GM12878 (cell line): ENCODE results near the gene KLK12. TPM values are rescaled to one million over a fixed set of nuclear protein-coding genes. Genes with fewer than 3 reads are reported as not detected.

Source experiments
- ATAC-seq: fragments of 200-7000 bp; cut with Tn5 transposase; 3 replicates; pipeline ENCODE4 v1.9.1; 2020; ENCODE audit warnings: mild to moderate bottlenecking, moderate library complexity
- BruUV-seq: library from RNA; stranded (reverse); fragments of 400-500 nt; replicated peaks from 2 replicates; lab custom pipeline; 2021; lab: Mats Ljungman, UMichigan
- CTCF ChIA-PET: fragments of 300-600 bp; sonication (Branson Sonifier 250); formaldehyde crosslinking; extraction: SDS; loops from one replicate; lab custom pipeline; 2021; ENCODE audit warnings: inconsistent platforms; lab: Yijun Ruan, JAX
- POLR2A ChIA-PET: fragments of 350-600 bp; formaldehyde crosslinking; extraction: SDS; loops from one replicate; lab custom pipeline; 2021; ENCODE audit warnings: inconsistent platforms; lab: Charles Lee
- RAD21 ChIA-PET: fragments of 300-600 bp; sonication (Branson Sonifier 250); formaldehyde crosslinking; loops from one replicate; lab custom pipeline; 2023; ENCODE audit warnings: antibody characterized with exemption; ENCODE audit not compliant: unreplicated experiment; lab: Charles Lee
- SMC1A ChIA-PET: fragments of 300-600 bp; sonication (Branson Sonifier 250); formaldehyde crosslinking; loops from one replicate; lab custom pipeline; 2023; ENCODE audit not compliant: unreplicated experiment, uncharacterized antibody; lab: Charles Lee
- DNase-seq: peaks from one replicate; pipeline ENCODE4 v3.0.0-alpha.2; 2011; ENCODE audit warnings: low read depth, low spot score
- FAIRE-seq: peaks from 3 replicates; lab custom pipeline; 2011; peaks lifted over from hg19 to GRCh38; lab: Jason Lieb, UNC
- H2AFZ ChIP-seq: 2 replicates; pipeline ENCODE4 v1.6.0; 2011; ENCODE audit warnings: low read depth, low read length, control low read depth; ENCODE audit not compliant: control insufficient read depth
- H3K27ac ChIP-seq: 2 replicates; pipeline ENCODE4 v1.5.1; 2011; ENCODE audit warnings: control low read depth; ENCODE audit not compliant: control insufficient read depth, insufficient read depth
- H3K27me3 ChIP-seq, 2 experiments: replicated peaks in 1 of 2; 2 replicates each; pipeline versions ENCODE4 v1.6.0 to v1.6.1; 2011; ENCODE audit warnings: low read length in 1 of 2; ENCODE audit not compliant: control insufficient read depth in 2 of 2, insufficient read depth in 2 of 2
- H3K36me3 ChIP-seq, 2 experiments: 2 replicates each; pipeline ENCODE4 v1.5.1; 2011; ENCODE audit warnings: low read length in 1 of 2; ENCODE audit not compliant: control insufficient read depth in 2 of 2, insufficient read depth in 2 of 2
- H3K4me1 ChIP-seq: 2 replicates; pipeline ENCODE4 v1.6.1; 2011; ENCODE audit warnings: mild to moderate bottlenecking, low read length, moderate library complexity, mixed read lengths; ENCODE audit not compliant: control insufficient read depth, insufficient read depth
- H3K4me2 ChIP-seq: 2 replicates; pipeline ENCODE4 v1.6.0; 2011; ENCODE audit warnings: control low read depth; ENCODE audit not compliant: control insufficient read depth, insufficient read depth
- H3K4me3 ChIP-seq: fragments of 200-600 bp; sonication (generic); 2 replicates; pipeline ENCODE4 v1.5.1; 2016
- H3K79me2 ChIP-seq: 2 replicates; pipeline ENCODE4 v1.6.0; 2011; ENCODE audit warnings: low read length; ENCODE audit not compliant: control insufficient read depth, insufficient read depth
- H3K9ac ChIP-seq: 2 replicates; pipeline ENCODE4 v1.8.0; 2011; ENCODE audit warnings: low read length, control low read depth, mixed read lengths; ENCODE audit not compliant: control insufficient read depth, insufficient read depth
- H3K9me3 ChIP-seq: replicated peaks from 3 replicates; pipeline ENCODE4 v1.5.1; 2011; ENCODE audit warnings: mild to moderate bottlenecking, low read length; ENCODE audit not compliant: control insufficient read depth, insufficient read depth
- H4K20me1 ChIP-seq: 2 replicates; pipeline ENCODE4 v1.6.0; 2011; ENCODE audit not compliant: control insufficient read depth, insufficient read depth
- MEF2A ChIP-seq: IDR thresholded peaks from 2 replicates; pipeline ENCODE4 v1.6.1; 2011; ENCODE audit warnings: low read depth, mild to moderate bottlenecking, low read length, moderate library complexity; ENCODE audit not compliant: insufficient read depth
- POLR2AphosphoS2 ChIP-seq: IDR thresholded peaks from 2 replicates; pipeline ENCODE4 v1.6.1; 2011; ENCODE audit warnings: low read depth, mild to moderate bottlenecking, low read length, improper control_type of control experiment, moderate library complexity
- RCOR1 ChIP-seq: conservative IDR thresholded peaks from 2 replicates; pipeline ENCODE4 v1.6.1; 2012; ENCODE audit warnings: low read depth, low read length, improper control_type of control experiment
- ZNF274 ChIP-seq: IDR thresholded peaks from one replicate; pipeline ENCODE4 v1.8.0; 2011; ENCODE audit not compliant: insufficient read length, insufficient read depth
- WGBS: methylation state at CpG from one replicate; pipeline ENCODE4 v1.1.6; 2016; ENCODE audit warnings: low lambda C conversion rate; ENCODE audit not compliant: insufficient replicate concordance, insufficient coverage; ENCODE audit errors: missing lambda C conversion rate; 5-methylcytosine and 5-hydroxymethylcytosine counted together
- in situ Hi-C: fragments of 300-500 bp; cut with MboI; formaldehyde crosslinking; loops from 9 replicates; pipeline ENCODE4 v1.14.3; 2018; ENCODE audit warnings: mixed read lengths
- intact Hi-C: fragments of 100-400 bp; cut with micrococcal nuclease; formaldehyde crosslinking; loops from one replicate; pipeline ENCODE4 v1.14.2; 2022; ENCODE audit not compliant: unreplicated experiment
- polyA plus RNA-seq, 11 experiments: library from polyadenylated mRNA; depleted of rRNA in 4 of 11; unstranded in 6 of 11; stranded (reverse) in 5 of 11; fragments of >200 nt; fragmentation: Nextera tagmentation in 4 of 11; fragmentation: Illumina TruSeq in 1 of 11; extraction: Ambion mirVana in 4 of 11; extraction: Trizol in 1 of 11; gene quantifications; 1 replicate in 1 of 11; 2 replicates in 10 of 11; pipeline versions ENCODE4 v1.2.1 to v1.2.3, GENCODE V29; 2011 to 2016; ENCODE audit warnings: inconsistent platforms in 2 of 11, missing spikeins in 2 of 11, low read depth in 1 of 11
- total RNA-seq, 4 experiments: library from RNA; depleted of rRNA in 3 of 4; stranded (reverse); fragments of >200 nt in 3 of 4; fragmentation: Illumina TruSeq in 1 of 4; extraction: Trizol in 1 of 4; gene quantifications; 2 replicates each; pipeline versions ENCODE4 v1.2.1 to v1.2.3, GENCODE V29; 2013 to 2021
- TF ChIP-seq, protein P1 (sequence below): fragments of 450-650 bp; IDR thresholded peaks from 2 replicates; pipeline ENCODE4 v1.6.1; 2016; ENCODE audit warnings: mild to moderate bottlenecking
- TF ChIP-seq, protein P2 (sequence below): fragments of 450-650 bp; IDR thresholded peaks from 2 replicates; pipeline ENCODE4 v1.6.1; 2016; ENCODE audit warnings: mild to moderate bottlenecking

KLK12 gene
- total and polyA plus RNA-seq, 10 of the 15 experiments (the other 5 are each of a cell fraction or from before 2014, with no cell fraction given), result not detected

DNA sequence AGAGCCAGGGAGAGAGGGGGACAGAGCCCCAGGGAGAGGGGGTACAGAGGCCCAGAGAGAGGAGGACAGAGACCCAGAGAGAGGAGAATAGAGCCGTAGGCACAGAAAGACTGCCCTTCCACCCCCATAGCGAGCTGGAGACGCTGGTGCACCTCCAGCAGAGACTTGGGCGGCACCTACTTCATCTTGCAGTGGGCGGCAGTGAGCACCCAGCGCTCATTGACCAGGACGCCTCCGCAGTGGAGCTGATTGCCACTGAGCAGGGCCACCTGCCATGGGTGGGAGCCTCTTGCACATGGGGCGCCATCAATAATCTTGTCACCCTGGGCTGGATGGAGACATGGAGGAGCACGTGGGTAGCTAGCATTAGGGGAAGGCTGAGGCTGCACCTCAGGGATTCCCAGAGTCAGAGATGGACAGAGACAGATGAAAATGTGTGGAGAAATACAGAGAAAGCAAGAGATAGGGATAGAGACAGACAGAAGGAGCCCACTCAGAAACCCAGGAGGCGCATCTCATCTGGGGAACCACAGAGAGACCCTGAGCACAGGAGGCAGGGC lies 53.1 kb downstream of the KLK12 start:
- WGBS, result 31% methylated on average over 10 of the region's 11 CpGs
- no peak for ATAC-seq
- POLR2A ChIA-PET, result no interaction called here
- Histone ChIP-seq H3K79me2 (no peaks in the 10 kb centered on the region), H3K4me2 (no peak overlapping the region), H3K27me3 (no peaks in the 10 kb centered on the region), H3K4me3 (no peak overlapping the region), H3K9me3 (no peaks in the 10 kb centered on the region), H3K36me3 (no peaks in the 10 kb centered on the region), H2AFZ (no peak overlapping the region), H3K27ac (no peak overlapping the region), H3K4me1 (no peaks in the 10 kb centered on the region), H4K20me1 (no peaks in the 10 kb centered on the region; the same call in 1 of the 2 replicates), H3K9ac (no peak overlapping the region)
- no peak for DNase-seq
- BruUV-seq, result no TSS peak
- SMC1A ChIA-PET, result no interaction called here
- intact Hi-C loops (no loop called here), in situ Hi-C loops (no loop called here)
- RAD21 ChIA-PET, result no interaction called here
- CTCF ChIA-PET, result no interaction called here
- FAIRE-seq, result no peak
- no peak for TF ChIP-seq MEF2A
- TF ChIP-seq, protein P1, sequence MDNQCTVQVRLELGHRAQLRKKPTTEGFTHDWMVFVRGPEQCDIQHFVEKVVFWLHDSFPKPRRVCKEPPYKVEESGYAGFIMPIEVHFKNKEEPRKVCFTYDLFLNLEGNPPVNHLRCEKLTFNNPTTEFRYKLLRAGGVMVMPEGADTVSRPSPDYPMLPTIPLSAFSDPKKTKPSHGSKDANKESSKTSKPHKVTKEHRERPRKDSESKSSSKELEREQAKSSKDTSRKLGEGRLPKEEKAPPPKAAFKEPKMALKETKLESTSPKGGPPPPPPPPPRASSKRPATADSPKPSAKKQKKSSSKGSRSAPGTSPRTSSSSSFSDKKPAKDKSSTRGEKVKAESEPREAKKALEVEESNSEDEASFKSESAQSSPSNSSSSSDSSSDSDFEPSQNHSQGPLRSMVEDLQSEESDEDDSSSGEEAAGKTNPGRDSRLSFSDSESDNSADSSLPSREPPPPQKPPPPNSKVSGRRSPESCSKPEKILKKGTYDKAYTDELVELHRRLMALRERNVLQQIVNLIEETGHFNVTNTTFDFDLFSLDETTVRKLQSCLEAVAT, result no peak
- TF ChIP-seq POLR2AphosphoS2, result no peak
- TF ChIP-seq RCOR1, result no peak
- TF ChIP-seq, protein P2, sequence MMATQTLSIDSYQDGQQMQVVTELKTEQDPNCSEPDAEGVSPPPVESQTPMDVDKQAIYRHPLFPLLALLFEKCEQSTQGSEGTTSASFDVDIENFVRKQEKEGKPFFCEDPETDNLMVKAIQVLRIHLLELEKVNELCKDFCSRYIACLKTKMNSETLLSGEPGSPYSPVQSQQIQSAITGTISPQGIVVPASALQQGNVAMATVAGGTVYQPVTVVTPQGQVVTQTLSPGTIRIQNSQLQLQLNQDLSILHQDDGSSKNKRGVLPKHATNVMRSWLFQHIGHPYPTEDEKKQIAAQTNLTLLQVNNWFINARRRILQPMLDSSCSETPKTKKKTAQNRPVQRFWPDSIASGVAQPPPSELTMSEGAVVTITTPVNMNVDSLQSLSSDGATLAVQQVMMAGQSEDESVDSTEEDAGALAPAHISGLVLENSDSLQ, result no peak
- TF ChIP-seq ZNF274, result no peak
